B cell (primary cell): Measurements from ENCODE around the gene ACOXL. TPM values are rescaled to one million over a fixed set of nuclear protein-coding genes. Genes with fewer than 3 reads are reported as not detected.

Experiments used
- ATAC-seq: fragments of 200-7000 bp; cut with Tn5 transposase; one replicate; pipeline ENCODE4 v1.10.0; 2021; ENCODE audit warnings: low read depth, mild to moderate bottlenecking, moderate number of reproducible peaks, moderate library complexity
- CTCF ChIA-PET: fragments of 350-600 bp; sonication (Branson Sonifier 250); formaldehyde crosslinking; loops from one replicate; lab custom pipeline; 2021; ENCODE audit warnings: antibody characterized with exemption, inconsistent platforms; lab: Charles Lee
- POLR2A ChIA-PET: fragments of 350-600 bp; sonication (Branson Sonifier 250); formaldehyde crosslinking; loops from one replicate; lab custom pipeline; 2021; ENCODE audit warnings: antibody characterized with exemption; lab: Charles Lee
- DNase-seq: peaks from one replicate; pipeline ENCODE4 v3.0.0; 2013
- H2AFZ ChIP-seq: 2 replicates; pipeline ENCODE4 v1.6.1; 2012; ENCODE audit warnings: mild to moderate bottlenecking, low read depth, low read length; ENCODE audit not compliant: insufficient read depth, poor library complexity, severe bottlenecking
- H3K27ac ChIP-seq, 2 donors: 1 replicate in 1 of 2; 2 replicates in 1 of 2; pipeline ENCODE4 v1.5.1; 2012 to 2013; ENCODE audit warnings: low read length in 2 of 2, mild to moderate bottlenecking in 2 of 2, moderate library complexity in 1 of 2
- H3K27me3 ChIP-seq, 4 experiments: fragments of 200-600 bp in 1 of 4; sonication (generic) in 1 of 4; replicated peaks in 1 of 4; 1 replicate in 2 of 4; 2 replicates in 2 of 4; pipeline versions ENCODE4 v1.6.1 to v1.7.0; 2013 to 2016; ENCODE audit warnings: low read length in 3 of 4, mild to moderate bottlenecking in 2 of 4, mixed read lengths in 1 of 4, moderate library complexity in 1 of 4; ENCODE audit not compliant: insufficient read depth in 4 of 4, control insufficient read depth in 3 of 4; ENCODE audit errors: control extremely low read depth in 1 of 4
- H3K36me3 ChIP-seq, 2 experiments: replicated peaks in 1 of 2; 1 replicate in 1 of 2; 2 replicates in 1 of 2; pipeline versions ENCODE4 v1.6.1 to v1.7.1; 2013; ENCODE audit warnings: low read length in 1 of 2; ENCODE audit not compliant: insufficient read depth in 2 of 2, control insufficient read depth in 1 of 2; ENCODE audit errors: control extremely low read depth in 1 of 2, extremely low read depth in 1 of 2
- H3K4me1 ChIP-seq, 2 donors: fragments of 200-600 bp in 1 of 2; sonication (generic) in 1 of 2; 1 replicate in 1 of 2; 2 replicates in 1 of 2; pipeline versions ENCODE4 v1.5.1 to v1.6.1; 2013 to 2017; ENCODE audit warnings: low read length in 2 of 2; ENCODE audit not compliant: control insufficient read depth in 2 of 2, insufficient read depth in 2 of 2
- H3K4me2 ChIP-seq: replicated peaks from 2 replicates; pipeline ENCODE3; 2012; ENCODE audit warnings: mild to moderate bottlenecking, low read depth, low read length; ENCODE audit not compliant: poor library complexity, severe bottlenecking
- H3K4me3 ChIP-seq, 5 experiments: fragments of 200-600 bp in 1 of 5; sonication (generic) in 1 of 5; 1 replicate in 3 of 5; 2 replicates in 2 of 5; pipeline versions ENCODE4 v1.5.1 to v1.7.0; 2011 to 2016; ENCODE audit warnings: low read length in 4 of 5, mild to moderate bottlenecking in 4 of 5, low read depth in 2 of 5, control low read depth in 1 of 5, moderate library complexity in 1 of 5; ENCODE audit not compliant: insufficient read depth in 1 of 5; ENCODE audit errors: control extremely low read depth in 1 of 5, extremely low read depth in 1 of 5
- H3K79me2 ChIP-seq: fragments of 200-600 bp; sonication (generic); one replicate; pipeline ENCODE4 v1.6.0; 2016; ENCODE audit warnings: low read length; ENCODE audit not compliant: control insufficient read depth, insufficient read depth
- H3K9ac ChIP-seq: fragments of 200-600 bp; sonication (generic); 2 replicates; pipeline ENCODE4 v1.6.1; 2017; ENCODE audit warnings: mild to moderate bottlenecking, low read length, moderate library complexity
- H3K9me3 ChIP-seq, 3 donors: one replicate each; pipeline versions ENCODE4 v1.6.1 to v1.7.1; 2013; ENCODE audit warnings: low read length in 2 of 3; ENCODE audit not compliant: control insufficient read depth in 2 of 3, insufficient read depth in 1 of 3; ENCODE audit errors: control extremely low read depth in 1 of 3
- H4K20me1 ChIP-seq: 2 replicates; pipeline ENCODE4 v1.6.0; 2012; ENCODE audit warnings: mild to moderate bottlenecking, low read length; ENCODE audit not compliant: insufficient read depth, control insufficient read depth, poor library complexity, severe bottlenecking
- H3K27ac Mint-ChIP-seq: one replicate; pipeline ENCODE4 v1.8.0; 2021; ENCODE audit warnings: mixed read lengths
- H3K27me3 Mint-ChIP-seq: one replicate; pipeline ENCODE4 v1.8.0; 2021; ENCODE audit warnings: mixed read lengths
- H3K4me1 Mint-ChIP-seq: one replicate; pipeline ENCODE4 v1.8.0; 2021; ENCODE audit warnings: mixed read lengths
- H3K4me3 Mint-ChIP-seq: one replicate; pipeline ENCODE4 v1.8.0; 2021; ENCODE audit warnings: mixed read lengths
- H3K9me3 Mint-ChIP-seq: one replicate; pipeline ENCODE4 v1.8.0; 2022; ENCODE audit warnings: mixed read lengths; ENCODE audit not compliant: insufficient read depth
- CTCF ChIP-seq: fragments of 200-600 bp; IDR thresholded peaks from one replicate; pipeline ENCODE4 v1.8.0; 2022; ENCODE audit warnings: antibody characterized with exemption, mild to moderate bottlenecking
- EZH2 ChIP-seq: IDR thresholded peaks from 2 replicates; pipeline ENCODE4 v1.6.1; 2012; ENCODE audit warnings: borderline replicate concordance, low read depth, mild to moderate bottlenecking, moderate library complexity, low read length; ENCODE audit not compliant: insufficient read depth, poor library complexity, severe bottlenecking
- WGBS: methylation state at CpG from one replicate; pipeline ENCODE4 v1.1.5; 2013; ENCODE audit warnings: missing lambda C conversion rate; ENCODE audit not compliant: insufficient coverage; 5-methylcytosine and 5-hydroxymethylcytosine counted together
- intact Hi-C: fragments of 100-400 bp; cut with micrococcal nuclease; formaldehyde crosslinking; loops from one replicate; pipeline ENCODE4 v1.10.0; 2022
- polyA plus RNA-seq: library from polyadenylated mRNA; depleted of rRNA; stranded (reverse); fragments of >200 nt; gene quantifications from 2 replicates; pipeline ENCODE4 v1.2.3, GENCODE V29; 2012
- total RNA-seq, 2 donors: library from RNA; stranded (reverse); fragments of 120-200 nt in 1 of 2; gene quantifications; 1 replicate in 1 of 2; 2 replicates in 1 of 2; pipeline versions ENCODE4 v1.2.3 to v1.2.4, GENCODE V29; 2013 to 2022

The ACOXL gene
- total and polyA plus RNA-seq, 2 donors (not counting 1 experiment from before 2014, with no cell fraction given) = 0.06 TPM; not detected in 1

DNA sequence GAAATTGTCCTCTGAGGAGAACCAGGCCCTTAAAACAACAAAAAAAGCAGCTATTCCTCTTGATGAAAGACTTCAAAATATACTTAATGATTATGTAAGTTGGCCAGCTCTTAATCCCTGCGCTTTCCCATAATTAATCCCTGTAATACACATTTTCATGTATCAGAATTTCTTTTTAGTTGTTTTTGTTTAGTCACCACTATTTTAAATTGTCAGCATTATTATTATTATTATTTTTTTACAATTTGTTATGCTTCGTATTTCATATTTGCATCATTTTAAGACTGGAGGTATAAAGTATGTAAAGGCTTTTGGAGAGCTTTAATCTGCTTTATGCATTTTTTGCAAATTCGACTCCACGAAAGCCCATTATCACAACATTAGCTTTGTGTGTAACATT is 152.9 kb downstream of the ACOXL start:
- CTCF ChIA-PET = interaction anchor here (1.2 kb wide), 1 partner anchor 8 kb away, joined by 4 read pairs; no protein-coding TSS in a partner anchor
- no CpG with 5 or more reads among the region's 4 CpGs for WGBS

More for the DNA sequence above, 152.9 kb downstream of the ACOXL start:
- Mint-ChIP-seq H3K27ac (no peak overlapping the region), H3K4me3 (no peak overlapping the region), H3K9me3 (peaks cover 3% of the 10 kb centered on the region), H3K27me3 (peaks cover 15% of the 10 kb centered on the region), H3K4me1 (no peaks in the 10 kb centered on the region)
- Histone ChIP-seq H3K27me3 (no peaks in the 10 kb centered on the region), H3K4me1 (no peaks in the 10 kb centered on the region), H3K9me3 (no peaks in the 10 kb centered on the region), H3K79me2 (no peaks in the 10 kb centered on the region), H4K20me1 (no peaks in the 10 kb centered on the region), H2AFZ (no peak overlapping the region), H3K9ac (no peak overlapping the region), H3K36me3 (no peaks in the 10 kb centered on the region), H3K27ac (no peak overlapping the region), H3K4me3 (no peak overlapping the region), H3K4me2 (no peak overlapping the region)
- no peak for DNase-seq
- no peak for ATAC-seq
- POLR2A ChIA-PET = no interaction called here
- intact Hi-C loops = no loop called here
- no peak for TF ChIP-seq CTCF
- no peak for TF ChIP-seq EZH2
